GM12892 (cell line): ENCODE measurements around the gene ABLIM1.

ENCODE experiments used
- POLR2A ChIP-seq: IDR thresholded peaks from 2 replicates; pipeline ENCODE4 v1.6.1; 2011; ENCODE audit warnings: low read depth, low read length, control low read depth
- POLR2AphosphoS5 ChIP-seq: IDR thresholded peaks from 2 replicates; pipeline ENCODE4 v1.6.1; 2011; ENCODE audit warnings: low read depth, low read length, control low read depth
- TAF1 ChIP-seq: IDR thresholded peaks from 2 replicates; pipeline ENCODE4 v1.6.1; 2011; ENCODE audit warnings: low read depth, mild to moderate bottlenecking, control low read depth, low read length, borderline replicate concordance

DNA sequence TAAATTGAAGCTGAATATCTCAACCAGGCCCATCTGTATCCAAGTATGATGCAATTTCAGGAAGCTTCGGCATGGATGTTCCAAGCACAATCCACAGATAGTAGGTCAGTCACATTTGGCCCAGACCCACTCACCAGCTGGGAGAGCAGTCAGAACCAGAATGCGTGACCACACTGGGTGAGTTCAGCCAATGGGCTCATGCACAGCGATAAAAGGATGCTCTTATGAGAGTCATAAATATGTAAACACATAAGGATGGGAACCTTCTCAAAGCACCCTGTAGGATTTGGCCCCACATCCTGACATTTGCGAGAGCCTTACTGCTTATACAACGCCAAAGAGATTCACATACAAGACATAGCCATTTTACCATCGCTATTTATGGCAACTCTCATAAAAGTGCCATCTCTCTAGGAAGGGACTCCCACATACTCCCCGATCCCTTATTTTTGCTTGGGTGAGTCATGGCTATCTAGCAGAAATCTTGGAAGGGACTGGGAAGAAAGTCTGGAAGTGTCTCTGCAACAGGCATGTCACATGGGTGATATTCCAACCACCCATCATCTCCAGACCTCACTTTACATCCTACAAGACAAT, 256.8 kb downstream of the ABLIM1 start:
- no peak for TF ChIP-seq POLR2AphosphoS5
- no peak for TF ChIP-seq POLR2A
- TF ChIP-seq TAF1 = no peak
